SK-N-SH (cell line): Measurements from ENCODE around the gene ITGA5. TPM values are rescaled to one million over a fixed set of nuclear protein-coding genes. Genes with fewer than 3 reads are reported as not detected.

ENCODE experiments used
- CTCF ChIA-PET: fragments of 300-600, 350-600 bp; formaldehyde crosslinking; extraction: SDS; loops from one replicate; lab custom pipeline; 2021; lab: Yijun Ruan, JAX
- POLR2A ChIA-PET: fragments of 350-600 bp; sonication (Branson Sonifier 250); formaldehyde crosslinking; extraction: SDS; loops from one replicate; lab custom pipeline; 2020; ENCODE audit warnings: antibody characterized with exemption, inconsistent platforms; lab: Yijun Ruan, JAX
- DNase-seq: peaks from one replicate; pipeline ENCODE4 v3.0.0; 2012
- H2AFZ ChIP-seq: fragments of 200-600 bp; sonication (generic); 2 replicates; pipeline ENCODE4 v1.8.1; 2016; ENCODE audit warnings: antibody characterized with exemption, mild to moderate bottlenecking, low read depth
- H3F3A ChIP-seq: fragments of 200-600 bp; sonication (generic); replicated peaks from 2 replicates; pipeline ENCODE3; 2016; ENCODE audit warnings: antibody characterized with exemption, mild to moderate bottlenecking; ENCODE audit not compliant: insufficient read depth
- H3K27ac ChIP-seq, 2 experiments: fragments of 200-500 bp in 1 of 2; fragments of 200-600 bp in 1 of 2; sonication (Bioruptor generic) in 1 of 2; sonication (generic), shearing (Covaris generic) in 1 of 2; 2 replicates each; pipeline versions ENCODE4 v1.5.1 to v1.6.1; 2014 to 2016; ENCODE audit warnings: low read depth in 2 of 2, inconsistent platforms in 1 of 2, low read length in 1 of 2, mild to moderate bottlenecking in 1 of 2, mixed read lengths in 1 of 2
- H3K27me3 ChIP-seq: fragments of 200-600 bp; sonication (generic), shearing (Covaris generic); 2 replicates; pipeline ENCODE4 v1.6.1; 2016; ENCODE audit warnings: mixed run types; ENCODE audit not compliant: insufficient read depth
- H3K36me3 ChIP-seq, 2 experiments: fragments of 200-500 bp in 1 of 2; fragments of 200-600 bp in 1 of 2; sonication (Bioruptor generic) in 1 of 2; sonication (generic) in 1 of 2; replicated peaks in 1 of 2; 2 replicates each; pipeline versions ENCODE3 to v1.5.1; 2014 to 2016; ENCODE audit warnings: low read length in 1 of 2, mild to moderate bottlenecking in 1 of 2; ENCODE audit not compliant: insufficient read depth in 2 of 2, control insufficient read depth in 1 of 2
- H3K4me1 ChIP-seq, 2 experiments: fragments of 200-500 bp in 1 of 2; fragments of 200-600 bp in 1 of 2; sonication (Bioruptor generic) in 1 of 2; sonication (generic), shearing (Covaris generic) in 1 of 2; 2 replicates each; pipeline versions ENCODE4 v1.5.1 to v1.6.1; 2014 to 2016; ENCODE audit warnings: low read depth in 1 of 2, low read length in 1 of 2, mixed run types in 1 of 2; ENCODE audit not compliant: insufficient read depth in 2 of 2, control insufficient read depth in 1 of 2
- H3K4me2 ChIP-seq: fragments of 200-600 bp; sonication (generic), shearing (Covaris generic); 2 replicates; pipeline ENCODE4 v1.6.1; 2017; ENCODE audit warnings: mixed run types
- H3K4me3 ChIP-seq, 2 experiments: fragments of 200-500 bp in 1 of 2; fragments of 200-600 bp in 1 of 2; sonication (Bioruptor generic) in 1 of 2; sonication (generic), shearing (Covaris generic) in 1 of 2; 2 replicates each; pipeline versions ENCODE4 v1.5.1 to v1.8.1; 2014 to 2016; ENCODE audit warnings: low read depth in 2 of 2, inconsistent platforms in 1 of 2, low read length in 1 of 2, mild to moderate bottlenecking in 1 of 2, mixed read lengths in 1 of 2, moderate library complexity in 1 of 2
- H3K79me2 ChIP-seq: fragments of 200-600 bp; sonication (generic); 2 replicates; pipeline ENCODE4 v1.8.1; 2017; ENCODE audit warnings: mild to moderate bottlenecking; ENCODE audit not compliant: insufficient read depth
- H3K9ac ChIP-seq: fragments of 200-600 bp; sonication (generic); 2 replicates; pipeline ENCODE4 v1.6.1; 2017; ENCODE audit warnings: mixed run types
- H3K9me2 ChIP-seq: fragments of 200-600 bp; sonication (generic); 2 replicates; pipeline ENCODE4 v1.6.1; 2017; ENCODE audit warnings: mixed run types
- H3K9me3 ChIP-seq: fragments of 200-600 bp; sonication (generic); 2 replicates; pipeline ENCODE4 v1.6.1; 2017; ENCODE audit warnings: mixed run types, mild to moderate bottlenecking, moderate library complexity
- H4K20me1 ChIP-seq: fragments of 200-600 bp; sonication (generic); 2 replicates; pipeline ENCODE4 v1.6.1; 2017; ENCODE audit warnings: mild to moderate bottlenecking, mixed run types; ENCODE audit not compliant: insufficient read depth
- CHD2 ChIP-seq: fragments of 150-350 bp; IDR thresholded peaks from 2 replicates; pipeline ENCODE4 v1.6.1; 2018; ENCODE audit warnings: low read length; ENCODE audit not compliant: partially characterized antibody
- FOSL2 ChIP-seq: IDR thresholded peaks from 2 replicates; pipeline ENCODE4 v1.4.0; 2012; ENCODE audit warnings: low read depth, mild to moderate bottlenecking, moderate library complexity, borderline replicate concordance
- FOXM1 ChIP-seq: IDR thresholded peaks from 2 replicates; pipeline ENCODE4 v1.4.0; 2012; ENCODE audit warnings: low read depth, mild to moderate bottlenecking
- GATA2 ChIP-seq: sonication (generic); formaldehyde crosslinking; IDR thresholded peaks from 2 replicates; pipeline ENCODE4 v1.5.0; 2020; ENCODE audit warnings: mild to moderate bottlenecking, missing genetic modification reagents
- NFIC ChIP-seq: IDR thresholded peaks from 2 replicates; pipeline ENCODE4 v1.4.0; 2012; ENCODE audit warnings: borderline replicate concordance
- NRF1 ChIP-seq: IDR thresholded peaks from 2 replicates; pipeline ENCODE4 v1.6.1; 2012; ENCODE audit warnings: low read depth, mild to moderate bottlenecking, low read length
- POLR2AphosphoS5 ChIP-seq: IDR thresholded peaks from 2 replicates; pipeline ENCODE4 v1.6.1; 2012; ENCODE audit warnings: low read depth, low read length
- RAD21 ChIP-seq: IDR thresholded peaks from 2 replicates; pipeline ENCODE4 v1.6.1; 2012; ENCODE audit warnings: mild to moderate bottlenecking, low read length
- RCOR1 ChIP-seq: fragments of 150-350 bp; IDR thresholded peaks from 2 replicates; pipeline ENCODE4 v1.6.1; 2017; ENCODE audit warnings: antibody characterized with exemption, low read length
- RXRA ChIP-seq: IDR thresholded peaks from 2 replicates; pipeline ENCODE4 v1.4.0; 2012; ENCODE audit warnings: low read depth, mild to moderate bottlenecking, borderline replicate concordance
- TAF1 ChIP-seq: IDR thresholded peaks from 2 replicates; pipeline ENCODE4 v1.6.1; 2012; ENCODE audit warnings: low read depth, mild to moderate bottlenecking, low read length, moderate library complexity, borderline replicate concordance
- TCF12 ChIP-seq: IDR thresholded peaks from 2 replicates; pipeline ENCODE4 v1.4.0; 2012
- TEAD4 ChIP-seq: IDR thresholded peaks from 2 replicates; pipeline ENCODE4 v1.4.0; 2012; ENCODE audit warnings: mild to moderate bottlenecking, borderline replicate concordance; ENCODE audit not compliant: insufficient read depth
- YY1 ChIP-seq: IDR thresholded peaks from 2 replicates; pipeline ENCODE4 v1.4.0; 2012; ENCODE audit warnings: low read depth, mild to moderate bottlenecking
- WGBS: methylation state at CpG from one replicate; pipeline ENCODE4 v1.1.6; 2017; ENCODE audit warnings: low lambda C conversion rate; 5-methylcytosine and 5-hydroxymethylcytosine counted together
- polyA plus RNA-seq, 3 experiments: library from polyadenylated mRNA; depleted of rRNA; stranded (reverse); fragments of >200 nt; gene quantifications; 2 replicates each; pipeline ENCODE4 v1.2.3, GENCODE V29; 2012
- TF ChIP-seq, protein P1 (sequence below): fragments of 200-600 bp; sonication (generic); IDR thresholded peaks from 2 replicates; pipeline ENCODE4 v1.6.1; 2017; ENCODE audit warnings: antibody characterized with exemption, mild to moderate bottlenecking, moderate library complexity
- TF ChIP-seq, protein P2 (sequence below): IDR thresholded peaks from 2 replicates; pipeline ENCODE4 v1.4.0; 2012; ENCODE audit warnings: low read depth
- TF ChIP-seq, protein P3 (sequence below): IDR thresholded peaks from 2 replicates; pipeline ENCODE4; 2012

ITGA5 gene
- polyA plus RNA-seq, 1 of the 3 experiments (the other 2 are of a cell fraction): 52.5 TPM

DNA sequence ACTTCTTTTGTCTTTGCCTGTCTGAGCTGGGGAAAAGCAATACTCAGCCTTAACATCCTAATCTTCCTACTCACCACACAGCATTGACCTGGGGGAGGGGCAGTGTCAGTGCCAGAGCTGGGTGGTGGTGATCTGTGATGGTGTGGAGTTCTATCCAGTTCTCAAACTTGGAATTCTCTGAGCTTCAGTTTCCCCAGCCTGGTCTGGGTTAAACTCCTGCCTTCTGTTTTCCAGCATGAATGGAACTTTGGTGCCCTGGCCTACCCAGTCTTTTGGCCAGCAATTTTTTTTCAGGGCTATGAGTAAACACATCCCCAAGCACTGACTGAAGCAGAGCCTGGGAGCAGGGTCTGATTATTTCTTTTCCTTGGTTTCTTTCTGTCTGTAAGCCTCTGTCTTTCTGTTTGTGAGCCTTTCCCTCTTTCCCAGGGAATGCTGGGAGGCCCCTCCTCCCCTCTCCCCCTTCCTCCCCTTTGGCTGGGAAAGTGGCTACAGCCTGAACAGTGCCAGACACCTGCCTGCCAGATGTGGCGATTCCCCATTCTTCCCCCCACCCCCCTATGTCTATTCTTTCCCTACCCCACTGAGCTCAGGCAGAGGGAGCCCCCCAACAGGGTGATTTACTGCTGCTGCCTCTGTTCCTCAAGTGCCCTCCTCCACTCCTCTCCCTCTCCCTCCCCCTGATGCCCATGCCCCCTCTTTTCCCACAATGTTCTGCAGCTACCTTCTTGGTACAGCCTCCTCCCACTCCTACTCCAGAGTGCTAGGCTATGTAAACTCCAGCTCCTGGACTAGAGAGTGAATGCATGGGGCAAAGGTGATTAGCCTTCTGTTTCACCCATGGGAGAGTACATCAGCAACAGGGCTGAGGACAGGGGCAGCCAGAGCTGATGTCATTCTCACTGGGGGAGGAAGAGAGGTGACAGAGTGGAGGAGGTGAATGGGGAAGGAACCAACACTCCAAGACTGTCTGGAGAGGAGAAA lies 65.9 kb downstream of the ITGA5 start:
- Histone ChIP-seq H2AFZ (no peak overlapping the region), H3K9ac (peak overlapping the region; percentile 1; the same call in 1 of the 2 replicates), H3K9me2 (no peaks in the 10 kb centered on the region), H3K4me2 (peak overlapping the region; percentile 21; the same call in 1 of the 2 replicates), H3K4me3 (no peak overlapping the region), H3K4me1 (peaks cover 35 to 52% of the 10 kb centered on the region in 2 experiments), H3K79me2 (no peaks in the 10 kb centered on the region), H3K9me3 (no peaks in the 10 kb centered on the region), H3K27ac (peak overlapping the region; percentile 63 to 99), H3K27me3 (no peaks in the 10 kb centered on the region), H3F3A (no peaks in the 10 kb centered on the region), H3K36me3 (peaks cover 14 to 31% of the 10 kb centered on the region in 2 experiments), H4K20me1 (no peaks in the 10 kb centered on the region)
- 16% methylated on average over 1 of the region's 1 CpG for WGBS
- DNase-seq: peak; percentile 83
- POLR2A ChIA-PET: interaction anchor here (0.7 to 3.1 kb wide), 9 partner anchors 11 to 132 kb away, joined by 3 to 18 read pairs (median 3); partner anchors contain the start of genes CBX5, COPZ1 and HNRNPA1
- CTCF ChIA-PET: interaction anchor here (0.6 to 5.3 kb wide), 19 partner anchors 8 to 695 kb away, joined by 3 to 63 read pairs (median 4); partner anchors contain the start of genes COPZ1 and HOXC10
- peak; percentile 95 for TF ChIP-seq TCF12
- no peak for TF ChIP-seq FOXM1
- TF ChIP-seq TEAD4: no peak
- TF ChIP-seq RAD21: no peak
- TF ChIP-seq RXRA: no peak
- TF ChIP-seq GATA2 (CRISPR knock-in tag): no peak
- no peak for TF ChIP-seq YY1
- TF ChIP-seq FOSL2: no peak
- TF ChIP-seq NRF1: no peak
- peak; percentile 28; the same call in 1 of the 2 replicates for TF ChIP-seq NFIC
- TF ChIP-seq, protein P1, sequence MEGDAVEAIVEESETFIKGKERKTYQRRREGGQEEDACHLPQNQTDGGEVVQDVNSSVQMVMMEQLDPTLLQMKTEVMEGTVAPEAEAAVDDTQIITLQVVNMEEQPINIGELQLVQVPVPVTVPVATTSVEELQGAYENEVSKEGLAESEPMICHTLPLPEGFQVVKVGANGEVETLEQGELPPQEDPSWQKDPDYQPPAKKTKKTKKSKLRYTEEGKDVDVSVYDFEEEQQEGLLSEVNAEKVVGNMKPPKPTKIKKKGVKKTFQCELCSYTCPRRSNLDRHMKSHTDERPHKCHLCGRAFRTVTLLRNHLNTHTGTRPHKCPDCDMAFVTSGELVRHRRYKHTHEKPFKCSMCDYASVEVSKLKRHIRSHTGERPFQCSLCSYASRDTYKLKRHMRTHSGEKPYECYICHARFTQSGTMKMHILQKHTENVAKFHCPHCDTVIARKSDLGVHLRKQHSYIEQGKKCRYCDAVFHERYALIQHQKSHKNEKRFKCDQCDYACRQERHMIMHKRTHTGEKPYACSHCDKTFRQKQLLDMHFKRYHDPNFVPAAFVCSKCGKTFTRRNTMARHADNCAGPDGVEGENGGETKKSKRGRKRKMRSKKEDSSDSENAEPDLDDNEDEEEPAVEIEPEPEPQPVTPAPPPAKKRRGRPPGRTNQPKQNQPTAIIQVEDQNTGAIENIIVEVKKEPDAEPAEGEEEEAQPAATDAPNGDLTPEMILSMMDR: no peak
- TF ChIP-seq TAF1: no peak
- 0 out of 2 replicates have a peak, but pooled peaks have one; percentile 6 for TF ChIP-seq POLR2AphosphoS5
- TF ChIP-seq RCOR1: peak; percentile 63
- TF ChIP-seq, protein P2, sequence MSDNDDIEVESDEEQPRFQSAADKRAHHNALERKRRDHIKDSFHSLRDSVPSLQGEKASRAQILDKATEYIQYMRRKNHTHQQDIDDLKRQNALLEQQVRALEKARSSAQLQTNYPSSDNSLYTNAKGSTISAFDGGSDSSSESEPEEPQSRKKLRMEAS: 0 out of 2 replicates have a peak, but pooled peaks have one; percentile 12
- TF ChIP-seq, protein P3, sequence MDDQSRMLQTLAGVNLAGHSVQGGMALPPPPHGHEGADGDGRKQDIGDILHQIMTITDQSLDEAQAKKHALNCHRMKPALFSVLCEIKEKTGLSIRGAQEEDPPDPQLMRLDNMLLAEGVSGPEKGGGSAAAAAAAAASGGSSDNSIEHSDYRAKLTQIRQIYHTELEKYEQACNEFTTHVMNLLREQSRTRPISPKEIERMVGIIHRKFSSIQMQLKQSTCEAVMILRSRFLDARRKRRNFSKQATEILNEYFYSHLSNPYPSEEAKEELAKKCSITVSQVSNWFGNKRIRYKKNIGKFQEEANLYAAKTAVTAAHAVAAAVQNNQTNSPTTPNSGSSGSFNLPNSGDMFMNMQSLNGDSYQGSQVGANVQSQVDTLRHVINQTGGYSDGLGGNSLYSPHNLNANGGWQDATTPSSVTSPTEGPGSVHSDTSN: 0 out of 2 replicates have a peak, but pooled peaks have one; percentile 23
- TF ChIP-seq CHD2: peak; percentile 55
